HEK293 (cell line): ENCODE data around the gene GALNT6.

ENCODE experiments used
- CTCF ChIP-seq: fragments of 450-650 bp; formaldehyde crosslinking; IDR thresholded peaks from 2 replicates; pipeline ENCODE4 v1.5.1; 2016; ENCODE audit warnings: missing biosample characterization, missing genetic modification characterization
- ZEB2 ChIP-seq: fragments of 450-650 bp; formaldehyde crosslinking; IDR thresholded peaks from 2 replicates; pipeline ENCODE4 v1.5.1; 2016; ENCODE audit warnings: missing biosample characterization, missing genetic modification characterization

DNA sequence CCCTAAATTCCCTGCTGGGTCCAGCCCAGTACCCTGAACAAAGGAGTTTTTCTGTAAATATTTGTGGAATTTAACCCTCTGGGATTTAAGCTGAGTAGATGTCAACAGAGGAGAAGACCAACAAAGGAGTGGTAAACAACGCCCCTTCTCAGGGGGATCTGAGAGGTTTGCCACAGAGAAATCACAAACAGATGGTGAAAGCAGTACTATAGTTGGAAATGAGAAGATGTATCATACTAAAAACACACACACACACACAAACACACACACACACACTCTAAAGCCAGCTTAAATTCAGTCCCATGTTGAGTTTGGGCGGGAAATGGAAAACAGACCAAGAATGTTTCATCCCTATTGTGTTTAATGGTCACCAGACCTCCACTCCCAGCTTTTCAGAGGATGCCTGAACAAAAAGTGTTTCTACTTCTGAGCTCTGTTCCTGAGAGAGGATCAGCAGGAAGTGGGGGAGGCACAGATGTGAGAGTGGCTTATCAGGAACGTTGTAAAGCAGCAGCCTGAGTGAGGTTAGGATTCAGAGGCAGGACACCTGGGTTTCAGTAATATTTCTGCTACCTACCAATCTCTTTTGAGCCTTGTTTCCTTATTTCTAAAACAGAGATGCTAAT lies 70.4 kb downstream of the GALNT6 start:
- TF ChIP-seq CTCF (tag by site-specific recombination) (no peak), ZEB2 (no peak)
